AG09309 (cell line): ENCODE measurements around the gene NXN.

Source experiments
- DNase-seq: peaks from one replicate; pipeline ENCODE4 v3.0.0-alpha.2; 2010; ENCODE audit warnings: low read depth
- H3K4me3 ChIP-seq: 2 replicates; pipeline ENCODE4 v1.5.1; 2011; ENCODE audit warnings: mild to moderate bottlenecking, low read depth, low read length, moderate library complexity; ENCODE audit not compliant: control insufficient read depth
- TF ChIP-seq, protein P1 (sequence below): IDR thresholded peaks from 2 replicates; pipeline ENCODE4 v1.5.1; 2011; ENCODE audit warnings: mild to moderate bottlenecking, low read depth, low read length, inconsistent platforms; ENCODE audit not compliant: insufficient read depth, control insufficient read depth; ENCODE audit errors: missing control alignments

NXN gene

DNA sequence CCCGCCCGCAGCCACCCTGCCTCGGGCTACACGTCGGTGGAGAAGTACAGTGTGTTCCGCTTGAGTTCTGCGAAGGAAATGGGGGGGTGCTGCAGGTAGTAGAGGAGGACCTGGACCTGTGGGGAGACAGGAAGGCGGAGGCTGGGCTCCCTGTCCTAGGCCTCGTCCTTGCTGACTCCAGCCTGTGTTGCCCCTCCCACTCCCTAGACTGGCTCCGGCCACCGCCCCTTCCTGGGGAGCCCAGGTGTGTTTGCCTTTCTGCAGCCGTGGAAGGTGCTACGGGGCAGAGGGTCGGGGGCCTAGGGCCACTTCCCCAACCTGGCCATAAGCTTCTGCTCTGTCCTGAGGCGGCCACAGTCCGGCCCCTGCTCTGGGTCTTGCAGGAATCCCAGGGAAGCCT, 26.5 kb upstream of the NXN start:
- TF ChIP-seq, protein P1, sequence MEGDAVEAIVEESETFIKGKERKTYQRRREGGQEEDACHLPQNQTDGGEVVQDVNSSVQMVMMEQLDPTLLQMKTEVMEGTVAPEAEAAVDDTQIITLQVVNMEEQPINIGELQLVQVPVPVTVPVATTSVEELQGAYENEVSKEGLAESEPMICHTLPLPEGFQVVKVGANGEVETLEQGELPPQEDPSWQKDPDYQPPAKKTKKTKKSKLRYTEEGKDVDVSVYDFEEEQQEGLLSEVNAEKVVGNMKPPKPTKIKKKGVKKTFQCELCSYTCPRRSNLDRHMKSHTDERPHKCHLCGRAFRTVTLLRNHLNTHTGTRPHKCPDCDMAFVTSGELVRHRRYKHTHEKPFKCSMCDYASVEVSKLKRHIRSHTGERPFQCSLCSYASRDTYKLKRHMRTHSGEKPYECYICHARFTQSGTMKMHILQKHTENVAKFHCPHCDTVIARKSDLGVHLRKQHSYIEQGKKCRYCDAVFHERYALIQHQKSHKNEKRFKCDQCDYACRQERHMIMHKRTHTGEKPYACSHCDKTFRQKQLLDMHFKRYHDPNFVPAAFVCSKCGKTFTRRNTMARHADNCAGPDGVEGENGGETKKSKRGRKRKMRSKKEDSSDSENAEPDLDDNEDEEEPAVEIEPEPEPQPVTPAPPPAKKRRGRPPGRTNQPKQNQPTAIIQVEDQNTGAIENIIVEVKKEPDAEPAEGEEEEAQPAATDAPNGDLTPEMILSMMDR: no peak
- H3K4me3 ChIP-seq: no peak overlapping the region
- DNase-seq: no peak

DNA sequence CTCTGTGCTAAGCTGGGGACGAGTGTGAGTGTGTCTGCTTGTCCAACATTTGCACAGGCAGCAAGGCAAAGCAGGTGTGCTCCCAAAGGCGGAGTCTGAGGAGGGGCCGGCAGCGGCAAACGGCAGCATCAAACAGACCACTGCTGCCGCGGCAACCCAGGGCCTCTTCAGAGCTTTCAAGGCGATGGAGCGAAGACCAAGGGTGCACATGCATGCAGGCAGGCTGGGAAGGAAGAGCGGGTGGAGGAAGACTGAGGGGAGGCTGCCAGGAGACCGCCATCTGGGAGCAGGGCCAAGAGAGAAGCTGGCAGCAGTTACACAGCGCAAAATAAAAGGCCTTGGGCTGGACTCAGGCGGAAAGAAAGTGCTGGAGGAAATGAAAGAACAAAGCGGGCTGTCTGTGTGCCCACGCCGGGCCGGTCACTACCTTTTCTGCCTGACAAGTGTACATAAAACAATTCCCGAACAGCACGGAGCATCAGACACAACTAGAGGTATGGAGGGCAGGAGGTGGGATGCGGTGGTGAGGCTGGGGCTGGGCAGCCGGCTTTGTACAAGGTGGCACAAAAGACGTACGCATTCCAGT, 25.9 kb upstream of the NXN start:
- no peak overlapping the region for H3K4me3 ChIP-seq
- no peak for DNase-seq
- TF ChIP-seq, protein P1: no peak

DNA sequence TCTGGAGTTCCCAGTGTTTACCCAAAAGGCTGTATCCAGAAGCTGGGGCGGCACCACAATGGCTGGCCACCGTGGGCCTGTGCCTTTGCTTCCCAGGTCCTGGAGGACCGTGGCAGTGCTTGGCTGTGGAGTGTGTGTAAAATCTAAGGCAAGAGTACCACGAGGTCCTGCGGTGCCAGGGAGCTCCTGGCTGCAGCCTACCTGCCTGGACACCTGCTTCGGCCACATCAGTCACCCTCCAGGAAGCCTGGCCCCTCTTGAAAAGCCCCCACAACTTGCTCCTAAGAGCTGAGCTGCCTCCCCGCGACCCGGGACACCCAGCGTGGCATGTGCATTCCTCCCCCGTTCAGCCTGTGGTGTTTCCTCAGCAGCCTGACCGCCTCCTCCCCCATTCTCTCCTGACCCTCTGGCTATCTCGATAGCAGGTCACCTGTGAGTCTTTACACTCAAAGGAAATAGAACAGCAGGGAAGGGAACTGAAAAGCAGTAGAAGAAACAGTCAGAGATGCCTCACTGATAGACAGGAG, 25.3 kb upstream of the NXN start:
- H3K4me3 ChIP-seq: no peak overlapping the region
- TF ChIP-seq, protein P1: no peak
- DNase-seq: no peak

DNA sequence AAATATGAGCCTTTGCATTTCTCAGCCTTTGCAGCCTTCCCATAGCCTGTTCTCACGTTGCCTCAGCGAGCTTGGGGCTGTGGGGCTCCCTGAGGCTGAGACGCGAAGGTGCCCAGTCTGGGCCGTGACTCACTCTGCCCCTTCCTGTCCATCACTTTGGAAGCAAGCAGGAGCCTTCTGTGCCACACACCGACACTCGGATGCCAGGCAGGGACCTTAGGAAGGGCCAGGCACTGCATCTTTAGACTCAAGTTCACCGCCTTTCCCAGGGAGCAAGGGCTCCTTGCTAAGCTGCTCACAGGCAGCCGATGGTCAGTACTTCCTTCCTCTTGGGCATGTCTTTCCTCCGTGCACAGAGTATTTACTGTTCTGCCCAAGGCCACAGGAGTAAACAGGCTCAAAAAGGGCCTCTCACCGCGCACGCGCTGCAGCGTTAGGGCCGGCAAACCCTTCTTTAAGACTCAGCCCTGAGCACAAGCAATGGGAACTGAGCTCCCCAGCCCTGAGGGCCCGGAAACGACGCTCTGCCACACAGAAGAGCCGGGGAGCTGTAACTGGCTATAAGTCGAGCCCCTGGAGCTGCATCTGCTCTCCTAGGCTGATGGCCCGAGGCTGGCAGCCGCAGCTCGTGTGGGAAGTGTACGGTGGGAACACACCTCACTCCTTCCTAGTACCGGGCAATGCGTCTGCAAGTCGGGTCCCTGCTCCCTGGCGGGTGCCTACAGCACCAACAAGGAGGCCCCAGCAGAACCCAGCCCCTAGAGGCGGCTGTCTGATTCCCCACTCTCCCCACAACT, 24.6 kb upstream of the NXN start:
- no peak overlapping the region for H3K4me3 ChIP-seq
- TF ChIP-seq, protein P1: no peak
- no peak for DNase-seq

DNA sequence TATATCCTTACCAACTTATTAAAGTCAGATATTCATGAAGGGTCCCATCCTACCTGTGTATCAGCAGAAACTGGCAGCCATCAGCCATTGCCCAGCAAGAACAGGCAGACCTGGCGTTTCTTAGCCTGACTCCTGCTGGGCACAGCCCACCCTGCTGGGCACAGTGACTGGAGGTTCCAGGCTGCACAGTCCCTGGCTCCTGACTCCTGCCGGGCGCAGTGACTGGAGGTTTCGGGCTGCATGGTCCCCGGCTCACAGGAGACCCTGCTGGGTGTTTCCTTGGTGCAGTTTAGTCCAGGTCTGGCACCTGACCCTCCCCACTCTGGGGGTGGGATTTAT, 24.0 kb upstream of the NXN start:
- TF ChIP-seq, protein P1: no peak
- no peak overlapping the region for H3K4me3 ChIP-seq
- DNase-seq: no peak

DNA sequence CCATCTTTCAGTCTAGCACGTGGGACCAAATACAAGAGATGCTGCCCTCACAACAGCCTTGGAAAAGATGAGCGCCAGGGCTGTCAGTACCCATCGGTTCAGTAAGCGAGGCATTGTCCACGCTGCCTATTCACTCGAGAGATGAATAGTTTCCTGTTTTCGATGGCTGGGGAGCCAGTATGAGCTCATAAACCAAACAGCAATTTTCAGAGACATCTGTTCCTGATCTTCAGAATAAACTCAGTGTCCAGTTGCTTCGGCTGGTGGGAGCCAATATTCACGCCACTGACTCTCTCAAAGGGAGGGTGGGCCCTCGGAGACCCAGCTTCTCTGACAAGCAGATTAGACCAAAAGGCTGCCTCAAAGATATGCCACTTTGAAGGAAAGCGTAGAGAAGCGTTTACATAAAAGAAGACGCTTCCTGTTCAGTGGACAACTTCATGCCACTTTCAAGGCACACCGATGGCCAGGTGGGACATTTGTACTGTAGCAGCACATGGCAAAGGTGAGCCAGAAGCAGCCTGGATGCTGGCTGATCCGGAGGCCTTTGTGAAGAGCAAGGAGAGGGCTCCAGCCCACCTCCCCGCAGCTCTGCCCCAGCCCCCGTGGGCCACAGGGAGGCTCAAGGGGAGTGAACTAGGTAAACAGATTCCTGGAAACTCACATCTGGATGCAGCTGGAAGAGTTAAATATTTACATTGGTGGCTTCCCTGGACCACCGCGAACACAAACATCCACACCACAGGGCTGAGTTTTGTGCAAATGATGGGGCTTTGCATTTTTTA, 23.4 kb upstream of the NXN start:
- TF ChIP-seq, protein P1: no peak
- peak; percentile 52 for DNase-seq
- H3K4me3 ChIP-seq: no peak overlapping the region
